Renal cortex interstitium (tissue), 11 donors: Measurements from ENCODE around the gene ATXN10. TPM values are rescaled to one million over a fixed set of nuclear protein-coding genes. Genes with fewer than 3 reads are reported as not detected.

Experiments used
- DNase-seq, 11 donors: peaks; one replicate each; pipeline ENCODE4 v3.0.0-alpha.2; 2013; ENCODE audit warnings: low read depth in 9 of 11, low spot score in 4 of 11; ENCODE audit errors: extremely low read depth in 1 of 11
- polyA plus RNA-seq, 3 donors: library from polyadenylated mRNA; unstranded; fragments of 120-200 nt; gene quantifications; one replicate each; pipeline ENCODE4 v1.2.1, GENCODE V29; 2013; ENCODE audit not compliant: insufficient read length in 3 of 3

ATXN10 gene
- polyA plus RNA-seq, 3 donors, result 245 to 338 (median 294) TPM

DNA sequence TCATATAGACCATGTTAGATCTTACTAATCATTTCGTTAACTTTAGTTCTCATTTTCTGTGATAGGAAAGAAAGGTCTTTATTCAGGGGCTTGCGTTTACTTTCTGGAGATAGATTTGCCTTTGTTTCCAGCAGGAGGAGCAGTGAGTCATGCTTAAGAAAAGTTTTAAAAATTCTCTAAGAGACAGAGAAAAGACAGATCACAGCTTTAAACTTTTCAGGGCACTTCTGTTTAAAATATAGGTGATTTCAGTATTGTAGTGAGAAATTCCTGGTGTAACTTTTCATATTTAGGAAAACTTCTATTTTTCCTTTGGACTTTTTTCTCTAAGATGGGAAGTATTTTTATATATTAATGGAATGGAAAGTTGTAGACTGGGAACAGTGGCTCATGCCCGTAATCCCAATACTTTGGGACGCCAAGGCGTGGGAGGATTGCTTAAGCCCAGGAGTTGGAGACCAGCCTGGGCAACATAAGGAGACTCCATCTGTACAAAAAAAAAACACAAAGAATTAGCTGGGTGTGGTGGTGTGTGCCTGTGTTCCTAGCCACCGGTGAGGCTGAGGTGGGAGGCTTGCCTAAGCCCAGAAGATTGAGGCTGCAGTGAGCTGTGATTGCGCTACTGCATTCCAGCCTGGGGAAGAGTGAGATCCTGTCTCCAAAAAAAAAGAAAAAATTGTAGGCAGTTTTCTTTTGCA, 60.3 kb downstream of the ATXN10 start:
- DNase-seq, result peak in 2 of 11 donors; percentile 7 to 12

DNA sequence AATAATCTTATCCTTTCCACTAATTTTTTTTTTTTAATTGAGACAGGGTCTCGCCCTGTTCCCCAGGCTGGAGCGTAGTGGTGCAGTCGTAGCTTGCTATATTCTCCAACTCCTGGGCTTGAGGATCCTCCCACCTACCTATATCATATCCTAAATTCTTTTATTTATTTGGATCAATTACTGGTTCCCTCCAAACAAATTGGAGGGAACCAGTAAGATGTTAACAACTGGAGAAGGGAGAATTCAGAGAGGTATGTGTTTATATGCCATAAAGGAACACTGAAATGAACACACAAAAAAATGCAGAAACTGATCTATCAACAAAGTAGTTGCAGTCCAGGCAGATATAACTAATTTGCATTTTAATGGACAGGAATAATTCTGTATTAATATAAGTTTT, 63.6 kb downstream of the ATXN10 start:
- DNase-seq, result no peak

DNA sequence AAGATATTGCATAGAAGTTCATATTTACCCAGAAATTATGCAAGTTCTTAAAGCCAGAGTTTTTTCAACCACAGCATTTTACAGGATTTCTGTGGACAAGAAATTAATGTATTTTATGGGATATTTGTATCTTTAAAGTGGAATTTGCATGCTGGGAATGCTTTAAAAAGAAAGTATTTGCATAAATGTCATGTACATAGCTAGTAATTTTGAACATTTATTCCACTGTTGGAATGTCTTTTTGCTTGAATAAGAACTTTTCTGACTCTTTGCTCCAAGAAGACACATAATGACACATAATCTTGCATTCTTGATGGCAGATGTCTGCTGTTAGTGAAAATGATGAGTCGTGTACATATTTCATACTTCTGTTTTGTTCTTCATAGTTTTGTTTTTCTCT, 66.6 kb downstream of the ATXN10 start:
- DNase-seq, result no peak

DNA sequence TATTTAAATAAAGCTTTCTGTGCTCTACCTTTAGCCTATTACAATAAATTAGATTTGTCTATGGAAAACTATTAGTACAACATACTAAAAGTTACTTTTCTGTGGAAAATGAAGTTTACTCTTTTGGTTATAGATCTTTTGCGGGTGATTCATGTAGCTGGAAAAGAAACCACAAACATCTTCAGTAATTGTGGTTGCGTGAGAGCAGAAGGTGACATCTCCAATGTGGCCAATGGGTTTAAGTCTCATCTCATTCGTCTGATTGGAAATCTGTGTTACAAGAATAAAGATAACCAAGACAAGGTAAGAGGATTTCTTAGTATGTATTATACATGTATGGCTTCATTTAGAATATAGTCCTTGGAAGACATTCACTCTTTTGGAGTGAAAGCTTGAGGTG, 68.6 kb downstream of the ATXN10 start:
- DNase-seq, result no peak

DNA sequence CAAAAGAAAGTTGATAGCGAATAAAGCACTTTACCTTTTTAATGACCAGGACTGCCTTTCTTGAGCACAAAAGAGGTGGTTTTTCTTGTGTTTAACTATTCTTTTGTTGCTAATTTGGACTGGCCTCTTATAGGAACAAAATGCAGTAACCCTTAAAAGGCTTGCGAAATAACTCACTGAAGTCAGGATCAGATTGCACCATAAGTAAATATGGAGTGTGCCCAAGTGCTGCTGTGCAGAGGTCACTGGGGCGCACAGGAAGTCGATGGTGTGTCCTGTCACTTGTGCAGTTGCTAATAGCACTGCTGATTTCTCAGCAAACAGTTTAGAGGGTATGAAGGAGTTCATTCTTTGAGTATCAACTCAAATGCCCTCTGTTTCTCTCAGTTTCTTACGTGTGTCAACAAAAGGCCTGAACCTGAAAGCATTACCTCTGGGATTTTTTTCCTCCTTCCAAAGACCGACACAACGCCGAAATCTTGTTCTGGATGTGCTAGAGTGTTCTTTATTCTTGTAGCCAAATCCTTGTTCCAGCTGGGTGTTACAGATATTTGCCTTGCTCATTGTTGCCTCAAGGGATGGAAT, 71.3 kb downstream of the ATXN10 start:
- no peak for DNase-seq

DNA sequence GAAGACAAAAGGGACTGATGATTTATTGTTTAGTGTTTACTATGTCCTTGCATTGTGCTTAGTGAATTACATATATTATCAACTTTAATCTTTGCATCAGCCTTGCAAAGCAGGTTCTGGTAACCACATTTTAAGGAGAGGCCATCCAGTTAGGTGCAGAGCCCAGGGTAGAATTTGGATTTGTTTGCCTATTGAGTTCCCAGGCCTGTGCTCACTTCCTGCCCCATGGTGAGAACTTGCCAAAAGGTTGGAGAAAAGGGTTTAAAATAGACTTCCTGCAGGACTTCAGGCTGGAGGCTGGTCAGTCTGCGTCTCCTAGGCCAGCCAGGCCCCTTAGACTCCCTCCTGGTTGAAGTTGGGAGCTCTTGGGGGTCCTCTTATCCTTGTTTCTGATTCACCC, 72.1 kb downstream of the ATXN10 start:
- no peak for DNase-seq

DNA sequence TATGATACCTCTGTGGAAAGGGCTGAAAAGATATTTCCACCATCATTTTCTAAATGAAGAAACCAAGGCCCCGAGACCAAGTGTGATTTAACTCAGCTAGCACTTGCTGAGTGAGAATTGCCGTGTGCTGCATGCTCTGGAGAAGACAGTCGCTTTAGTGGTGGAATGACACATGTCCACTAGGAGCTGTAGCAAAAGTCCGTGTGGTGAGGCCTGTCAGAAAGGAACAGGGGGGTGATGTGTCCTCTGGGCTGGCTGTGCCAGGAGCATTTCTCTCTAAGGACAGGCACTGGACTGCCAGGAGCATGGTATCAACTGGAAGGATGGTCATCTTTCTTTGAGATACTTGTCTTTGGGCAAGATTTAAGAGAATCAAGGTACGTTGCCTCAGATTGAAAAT, 72.8 kb downstream of the ATXN10 start:
- DNase-seq, result no peak

DNA sequence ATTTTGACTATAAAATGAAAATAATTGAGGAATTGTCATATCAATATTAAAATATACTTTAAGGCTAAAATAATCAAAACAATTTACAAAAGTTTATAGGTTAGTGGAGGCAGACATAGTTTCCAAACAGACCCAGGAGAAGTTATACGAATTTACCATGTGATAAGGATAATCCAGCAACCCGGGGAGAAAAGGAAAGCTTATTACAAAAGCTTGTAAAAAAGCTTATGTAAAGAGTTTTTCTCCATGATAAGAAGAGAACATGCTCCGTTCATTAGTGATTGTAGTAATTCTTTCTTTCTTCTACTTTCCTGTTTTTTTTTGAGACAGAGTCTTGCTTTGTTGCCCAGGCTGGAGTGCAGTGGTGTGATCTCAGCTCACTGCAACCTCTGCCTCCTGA, 79.0 kb downstream of the ATXN10 start:
- no peak for DNase-seq

DNA sequence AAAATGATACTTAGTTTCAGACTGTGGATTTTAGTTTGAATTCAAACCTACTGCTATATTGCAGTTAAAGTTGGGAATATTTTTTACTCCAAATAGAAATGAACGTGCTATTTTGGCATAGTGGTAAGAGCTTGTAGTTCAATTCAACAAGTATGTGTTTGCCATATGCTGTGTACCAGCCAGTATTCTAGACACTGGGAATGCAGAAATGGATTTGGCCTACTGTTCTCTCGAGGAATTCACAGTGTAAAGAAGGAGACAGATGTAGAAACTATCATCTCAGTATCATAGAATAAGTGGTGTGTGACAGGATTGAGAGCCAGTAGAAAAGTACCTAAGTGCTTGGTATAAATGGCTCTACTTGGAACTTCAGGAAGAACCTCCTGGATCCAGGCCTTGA, 80.4 kb downstream of the ATXN10 start:
- DNase-seq, result no peak

DNA sequence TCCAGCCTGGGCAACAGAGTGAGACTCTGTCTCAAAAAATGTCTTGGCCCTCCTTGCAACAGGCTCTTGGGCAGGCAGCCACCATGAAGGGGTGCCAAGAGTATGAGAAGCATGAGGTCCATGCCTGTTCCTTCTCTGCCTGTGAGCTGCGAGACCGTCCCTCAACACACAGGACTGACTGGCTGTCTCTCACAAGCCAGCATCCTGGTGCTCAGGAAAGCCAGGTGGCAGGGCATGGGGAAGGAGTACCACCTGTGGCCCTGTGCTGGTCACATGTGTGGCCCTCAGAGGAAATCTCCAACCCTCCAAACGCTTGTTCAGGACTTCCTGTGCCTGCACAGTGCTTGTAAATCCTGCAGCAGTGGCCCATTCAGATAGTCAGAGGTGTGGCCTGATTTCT, 83.2 kb downstream of the ATXN10 start:
- no peak for DNase-seq

DNA sequence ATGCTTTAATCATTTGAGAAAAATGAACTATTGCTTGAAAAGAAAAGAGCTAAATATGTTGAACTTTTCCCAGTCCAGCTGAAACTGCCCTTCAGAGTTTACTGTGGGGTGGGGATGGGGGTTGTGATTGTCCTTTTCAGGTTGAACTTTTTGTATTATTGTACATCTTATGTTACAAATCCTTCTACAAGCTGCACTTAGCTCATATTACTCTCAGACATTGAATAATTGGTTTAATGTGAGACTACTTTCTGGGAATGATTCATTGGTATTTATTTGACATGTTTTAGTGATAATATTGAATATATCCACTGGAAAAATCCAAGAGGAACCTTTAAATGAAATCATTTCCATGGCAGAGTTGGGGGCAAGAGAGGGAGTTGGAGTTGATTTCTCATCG, 84.9 kb downstream of the ATXN10 start:
- DNase-seq, result no peak

DNA sequence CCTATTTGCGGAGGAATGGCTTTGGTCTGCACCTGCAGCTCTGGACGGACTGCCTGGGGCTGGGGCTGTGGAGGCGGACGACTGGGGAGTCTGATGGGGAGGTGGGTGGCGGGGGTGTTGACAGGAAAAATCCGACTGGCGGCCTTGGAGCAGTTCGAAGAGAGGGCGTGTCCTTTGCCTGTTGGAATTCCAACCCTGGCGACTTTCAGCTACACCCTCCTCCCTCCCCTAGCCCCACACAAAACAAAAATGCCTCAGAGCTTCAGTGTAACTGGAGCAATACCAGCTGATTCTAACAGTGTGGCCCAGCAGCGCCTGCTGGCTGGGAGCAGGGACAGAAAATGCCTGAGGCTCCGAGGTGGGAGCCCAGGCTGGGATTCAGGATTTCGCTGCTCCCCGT, 85.4 kb downstream of the ATXN10 start:
- DNase-seq, result peak in 9 of 11 donors; percentile 20 to 55 (median 31)

DNA sequence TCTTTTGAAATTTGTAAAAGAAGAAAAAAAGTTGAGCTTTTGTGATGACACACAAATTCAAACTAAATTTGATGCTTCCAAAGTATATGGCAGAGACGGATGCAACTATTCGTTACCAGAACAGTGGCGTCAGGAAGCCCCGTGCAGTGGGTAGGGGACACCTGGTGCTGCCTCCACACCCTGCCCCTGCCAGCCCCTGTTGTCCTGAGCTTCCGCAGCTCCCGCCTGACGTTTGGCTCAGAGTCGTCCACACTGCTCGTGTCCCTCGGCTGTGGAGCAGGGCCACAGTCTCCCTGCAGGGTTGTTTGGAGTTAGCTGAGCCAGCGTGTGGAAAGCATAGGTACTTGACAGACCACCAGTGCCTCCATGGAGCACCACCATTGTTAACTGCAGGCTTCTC, 86.3 kb downstream of the ATXN10 start:
- no peak for DNase-seq

DNA sequence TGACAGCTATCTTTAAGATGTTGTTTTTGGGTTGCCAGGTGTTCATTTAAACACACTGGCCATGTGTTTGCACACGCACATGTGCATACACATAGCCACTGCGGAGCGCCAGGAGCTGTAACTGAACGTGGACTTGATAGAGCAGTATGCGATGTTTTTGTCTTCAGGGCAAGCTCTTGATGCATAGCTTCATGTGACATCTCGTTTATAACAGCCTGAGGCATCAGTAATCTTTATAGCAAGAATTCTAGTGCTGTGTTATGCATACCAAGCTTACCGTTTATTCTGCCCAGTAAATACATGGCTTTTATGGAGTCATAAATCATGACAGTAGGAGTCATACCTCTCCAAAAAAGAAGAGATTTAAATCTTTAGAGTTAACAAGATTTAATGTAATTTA, 87.0 kb downstream of the ATXN10 start:
- DNase-seq, result no peak

DNA sequence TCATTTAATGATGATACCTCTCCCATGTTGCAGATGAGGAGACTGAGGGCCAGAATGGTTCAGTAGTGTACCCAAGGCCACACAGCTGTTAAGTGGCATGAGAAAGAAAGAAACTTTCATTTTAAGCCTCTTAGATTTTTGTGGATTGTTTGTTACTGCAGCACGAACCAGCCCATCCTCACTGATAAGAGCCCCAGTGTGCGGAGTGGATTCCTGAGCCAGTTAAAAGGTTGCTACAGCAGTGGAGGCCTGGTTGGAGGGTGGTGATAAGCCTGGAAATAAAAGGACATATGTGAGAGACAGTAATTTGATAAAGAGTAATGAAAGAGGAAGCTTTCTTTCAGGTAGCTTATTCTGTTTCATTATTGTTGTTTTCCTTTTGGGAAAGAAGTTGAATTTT, 89.0 kb downstream of the ATXN10 start:
- no peak for DNase-seq

DNA sequence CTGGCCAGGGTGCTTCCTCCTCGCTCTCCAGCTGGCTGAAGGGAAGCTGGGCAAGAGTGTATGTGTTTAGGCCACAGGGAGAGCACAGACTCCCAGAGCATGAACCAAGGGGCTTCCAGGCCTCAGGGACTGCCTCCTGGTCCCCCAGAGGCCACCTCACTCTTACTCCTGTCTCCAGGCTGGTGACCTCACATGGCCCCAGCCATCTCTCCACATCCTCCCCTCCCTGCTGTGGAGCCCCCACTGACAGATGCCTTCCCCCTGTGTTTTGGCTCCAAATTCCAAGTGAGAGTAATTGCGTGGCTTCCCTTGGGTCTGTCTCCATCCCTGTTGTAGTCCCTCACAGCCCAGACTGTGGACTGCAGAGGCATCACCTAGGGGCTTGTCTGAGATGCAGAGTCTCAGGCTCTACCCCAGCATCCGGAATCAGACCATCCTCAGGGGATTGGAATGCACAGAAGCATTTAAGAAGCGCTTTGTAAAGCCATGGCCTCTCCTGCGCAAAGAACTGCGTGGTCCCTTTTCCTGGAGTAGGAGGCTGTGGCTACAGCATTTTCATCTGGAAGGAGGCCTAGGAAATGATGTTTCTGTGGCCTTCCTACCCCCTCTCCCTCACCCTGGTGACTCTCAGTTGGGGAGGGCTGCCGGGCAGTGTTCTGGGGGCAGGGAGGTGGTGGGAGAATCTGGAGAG, 91.1 kb downstream of the ATXN10 start:
- no peak for DNase-seq

DNA sequence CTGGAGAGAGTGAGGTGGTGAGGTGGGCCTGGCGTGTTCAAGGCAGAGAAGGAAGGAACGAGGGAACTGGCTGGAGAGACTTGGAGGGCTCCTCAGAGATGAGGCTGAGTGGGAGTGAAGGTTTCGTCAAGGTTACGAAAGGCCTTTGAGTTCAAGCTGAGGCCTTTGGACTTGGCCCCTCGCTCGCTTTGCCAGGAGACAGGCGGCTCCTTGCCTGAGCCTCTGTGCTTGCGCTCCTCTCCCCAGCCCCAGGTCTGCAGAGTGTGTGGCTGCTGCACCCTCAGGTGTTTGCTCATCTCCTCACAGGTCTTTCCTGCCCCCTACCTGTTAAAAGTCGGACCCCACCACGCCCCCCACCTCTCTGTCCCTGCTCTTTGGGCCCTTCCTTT, 91.6 kb downstream of the ATXN10 start:
- no peak for DNase-seq

DNA sequence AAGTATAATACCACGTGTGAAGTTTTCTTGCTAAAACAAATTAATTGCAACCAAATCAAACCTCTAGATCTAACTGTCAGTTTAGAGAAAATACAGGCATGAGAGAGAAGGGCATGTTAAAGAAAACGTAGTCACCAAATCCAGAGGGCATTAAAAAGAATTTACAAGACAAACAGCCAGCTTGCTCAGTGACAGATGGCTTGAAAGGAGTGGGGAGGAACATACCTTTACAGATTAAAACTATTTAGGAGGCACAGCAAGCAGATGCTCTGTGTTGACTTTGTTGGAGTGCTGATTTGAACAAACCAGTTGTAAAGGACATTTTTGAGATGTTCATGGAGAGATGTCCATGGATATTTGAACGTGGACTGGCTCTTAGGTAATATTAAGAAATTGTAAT, 96.9 kb downstream of the ATXN10 start:
- no peak for DNase-seq

DNA sequence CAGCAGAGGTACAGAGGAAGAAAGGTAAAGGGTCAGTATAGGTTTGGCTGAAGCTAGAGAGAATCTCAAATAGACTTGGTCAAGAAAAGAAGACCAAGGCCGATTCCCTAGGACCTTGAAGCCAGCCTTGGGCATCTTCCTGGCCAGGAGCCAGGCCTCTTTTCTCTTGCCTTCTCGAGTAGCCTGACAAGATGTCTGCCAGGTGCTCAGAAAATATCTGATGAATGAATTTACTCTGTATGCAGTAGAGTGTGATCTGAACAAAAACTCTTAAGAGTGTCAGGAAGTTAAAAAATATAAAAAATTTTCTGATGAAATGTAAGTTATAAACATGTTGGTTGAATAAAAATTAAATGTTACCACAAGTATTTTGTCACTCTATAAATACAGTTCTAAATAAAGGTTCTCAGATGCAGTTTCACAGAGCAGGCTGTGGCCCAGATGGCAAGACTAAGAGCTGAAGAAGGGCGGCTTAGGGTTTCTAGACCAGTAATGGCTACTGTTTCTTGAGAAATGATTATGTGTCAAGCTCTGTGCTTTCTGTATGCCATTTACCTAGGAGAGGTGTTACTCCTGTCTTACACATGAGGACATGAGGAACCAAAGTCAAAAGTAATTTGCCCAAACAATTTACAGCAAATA, 98.1 kb downstream of the ATXN10 start:
- no peak for DNase-seq

DNA sequence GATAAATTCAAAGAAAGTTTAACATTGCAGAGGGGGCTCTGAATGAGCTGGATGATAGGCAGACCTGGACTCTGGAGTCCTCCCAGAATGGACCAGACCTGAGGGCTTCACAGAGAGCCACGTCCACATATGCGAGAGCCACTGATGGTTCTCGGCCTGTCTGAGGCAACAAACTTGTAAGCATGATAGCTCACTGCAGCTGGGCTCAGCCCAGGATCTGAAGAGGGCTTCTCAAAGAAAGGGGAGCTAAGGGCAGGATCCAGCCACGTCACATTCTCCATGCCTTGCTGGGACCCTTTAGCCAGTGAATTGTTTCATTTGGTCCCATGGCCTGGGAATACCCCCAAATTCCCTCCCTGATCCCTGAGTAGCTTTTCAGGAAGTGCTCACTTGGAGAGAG, 98.9 kb downstream of the ATXN10 start:
- no peak for DNase-seq
